Lung microvascular endothelial cell (primary cell): ENCODE results near the gene NUP88. TPM values are rescaled to one million over a fixed set of nuclear protein-coding genes. Genes with fewer than 3 reads are reported as not detected.

ENCODE experiments used
- DNase-seq, 2 donors: peaks; one replicate each; pipeline versions ENCODE4 v3.0.0 to v3.0.0-alpha.2; 2010; ENCODE audit warnings: low read depth in 2 of 2
- total RNA-seq: library from RNA; depleted of rRNA; stranded (reverse); fragments of >200 nt; gene quantifications from 2 replicates; pipeline ENCODE4 v1.2.1, GENCODE V29; 2014

NUP88 gene
- total RNA-seq, 1 donor from 2014 or later: 60.3 TPM

GRCh38 chr17:5355421-5356129 lies 63.9 kb downstream of the NUP88 start:
- DNase-seq: no peak

- no peak for DNase-seq
These were observed 64.5 kb downstream of the NUP88 start for GRCh38 chr17:5354886-5355415.

DNA sequence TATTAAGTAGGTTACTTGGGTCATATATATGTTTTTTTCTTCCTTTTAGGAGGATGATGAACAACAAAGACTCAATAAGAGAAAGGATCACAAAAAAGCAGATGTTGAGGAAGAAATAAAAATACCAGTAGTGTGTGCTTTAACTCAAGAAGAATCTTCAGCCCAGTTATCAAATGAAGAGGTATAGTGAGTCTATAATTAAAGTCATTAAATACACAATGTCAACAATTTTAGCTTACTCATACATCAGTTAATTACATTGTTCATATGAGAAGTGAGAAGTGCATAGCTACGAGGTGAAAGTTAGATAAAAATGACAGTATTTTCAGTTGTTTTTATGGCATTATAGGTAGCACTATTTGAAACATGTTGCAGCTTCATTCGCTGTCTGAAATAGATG lies 65.2 kb downstream of the NUP88 start:
- no peak for DNase-seq

GRCh38 chr17:5352681-5353289 lies 66.7 kb downstream of the NUP88 start:
- DNase-seq: no peak

- no peak for DNase-seq
These were observed 74.5 kb downstream of the NUP88 start for GRCh38 chr17:5344914-5345313.

Other genes starting within 250 kb of the NUP88 start
- gene ZNF594, start 227.8 kb downstream of the NUP88 start, total RNA-seq: 1.7 and 2.0 TPM in 2 replicates
- gene SCIMP, start 184.8 kb downstream of the NUP88 start, total RNA-seq: not detected in 2 replicates
- gene RABEP1, start 137.4 kb downstream of the NUP88 start, total RNA-seq: 28.5 and 37.5 TPM in 2 replicates
- gene RPAIN, start 520 bp upstream of the NUP88 start, total RNA-seq: 33.3 and 45.6 TPM in 2 replicates
- gene C1QBP, start 19.5 kb upstream of the NUP88 start, total RNA-seq: 166 and 208 TPM in 2 replicates
- gene DHX33, start 49.3 kb upstream of the NUP88 start, total RNA-seq: 7.4 and 9.7 TPM in 2 replicates
- 13.1 and 20.2 TPM in 2 replicates for gene DERL2, start 66.5 kb upstream of the NUP88 start, total RNA-seq
- gene MIS12, start 66.9 kb upstream of the NUP88 start, total RNA-seq: 9.6 and 14.3 TPM in 2 replicates
- gene NLRP1, start 164.8 kb upstream of the NUP88 start, total RNA-seq: 2.2 and 9.6 TPM in 2 replicates